IMR-90 (cell line): Measurements from ENCODE around the gene NPBWR2. TPM values are rescaled to one million over a fixed set of nuclear protein-coding genes. Genes with fewer than 3 reads are reported as not detected.
A peak's percentile ranks its signal among the peaks of the same experiment; 100 is the strongest.

ENCODE experiments used
- ATAC-seq: fragments of 200-7000 bp; cut with Tn5 transposase; 2 replicates; pipeline ENCODE4 v1.9.1; 2020; ENCODE audit warnings: low read depth, mild to moderate bottlenecking, moderate library complexity
- BruUV-seq: library from RNA; stranded (reverse); fragments of 400-500 nt; replicated peaks from 2 replicates; lab custom pipeline; 2021; lab: Mats Ljungman, UMichigan
- CTCF ChIA-PET: fragments of 300-600 bp; formaldehyde crosslinking; extraction: SDS; loops from one replicate; lab custom pipeline; 2021; ENCODE audit warnings: antibody characterized with exemption; lab: Yijun Ruan, JAX
- POLR2A ChIA-PET: fragments of 300-600 bp; sonication (Branson Sonifier 250); formaldehyde crosslinking; loops from one replicate; lab custom pipeline; 2022; ENCODE audit warnings: antibody characterized with exemption; ENCODE audit not compliant: unreplicated experiment; lab: Charles Lee
- DNase-seq: peaks from one replicate; pipeline ENCODE4 v3.0.0; 2013
- H2AFZ ChIP-seq: replicated peaks from 2 replicates; pipeline ENCODE3; 2013; ENCODE audit warnings: low read length, mild to moderate bottlenecking; ENCODE audit not compliant: poor library complexity
- H2AK5ac ChIP-seq: 2 replicates; pipeline ENCODE4 v1.6.1; 2013; ENCODE audit warnings: low read depth, low read length, inconsistent platforms
- H2AK9ac ChIP-seq: replicated peaks from 2 replicates; pipeline ENCODE3; 2013; ENCODE audit warnings: mild to moderate bottlenecking, low read depth, low read length, moderate library complexity; ENCODE audit not compliant: poor library complexity
- H2BK120ac ChIP-seq: 2 replicates; pipeline ENCODE4 v1.6.1; 2013; ENCODE audit warnings: low read depth, low read length, inconsistent platforms
- H2BK15ac ChIP-seq: 3 replicates; pipeline ENCODE4 v1.6.1; 2013; ENCODE audit warnings: low read depth, low read length, inconsistent platforms
- H2BK20ac ChIP-seq: 2 replicates; pipeline ENCODE4 v1.6.1; 2013; ENCODE audit warnings: low read depth, mild to moderate bottlenecking, inconsistent platforms, low read length, moderate library complexity
- H2BK5ac ChIP-seq: 2 replicates; pipeline ENCODE4 v1.6.1; 2013; ENCODE audit warnings: mild to moderate bottlenecking, low read depth, low read length, inconsistent platforms; ENCODE audit not compliant: poor library complexity, severe bottlenecking
- H3K14ac ChIP-seq: replicated peaks from 2 replicates; pipeline ENCODE4 v1.6.1; 2013; ENCODE audit warnings: low read depth, low read length, inconsistent platforms
- H3K18ac ChIP-seq: 2 replicates; pipeline ENCODE4 v1.6.1; 2013; ENCODE audit warnings: low read depth, low read length, control low read depth
- H3K23ac ChIP-seq: 2 replicates; pipeline ENCODE4 v1.6.1; 2013; ENCODE audit warnings: low read depth, low read length, inconsistent platforms
- H3K27ac ChIP-seq: 2 replicates; pipeline ENCODE4 v1.5.1; 2013; ENCODE audit warnings: mild to moderate bottlenecking, control low read depth, low read length; ENCODE audit not compliant: insufficient read depth
- H3K27me3 ChIP-seq: 2 replicates; pipeline ENCODE4 v1.6.1; 2013; ENCODE audit warnings: low read length; ENCODE audit not compliant: control insufficient read depth, insufficient read depth
- H3K36me3 ChIP-seq: 2 replicates; pipeline ENCODE4 v1.6.1; 2013; ENCODE audit warnings: low read length, mixed read lengths; ENCODE audit not compliant: control insufficient read depth, insufficient read depth
- H3K4ac ChIP-seq: 2 replicates; pipeline ENCODE4 v1.6.1; 2013; ENCODE audit warnings: low read depth, low read length, inconsistent platforms
- H3K4me1 ChIP-seq: 2 replicates; pipeline ENCODE4 v1.6.1; 2013; ENCODE audit warnings: low read length, mixed read lengths; ENCODE audit not compliant: control insufficient read depth, insufficient read depth
- H3K4me2 ChIP-seq: 2 replicates; pipeline ENCODE4 v1.6.1; 2013; ENCODE audit warnings: low read depth, mild to moderate bottlenecking, control low read depth, low read length, moderate library complexity
- H3K4me3 ChIP-seq: 2 replicates; pipeline ENCODE4 v1.5.1; 2013; ENCODE audit warnings: low read depth, mild to moderate bottlenecking, control low read depth, low read length, moderate library complexity; ENCODE audit not compliant: insufficient read depth
- H3K56ac ChIP-seq: 2 replicates; pipeline ENCODE4 v1.6.1; 2013; ENCODE audit warnings: low read length, inconsistent platforms; ENCODE audit not compliant: insufficient read depth; ENCODE audit errors: extremely low read depth
- H3K79me1 ChIP-seq, 2 experiments: 2 replicates each; pipeline ENCODE4 v1.6.1; 2013; ENCODE audit warnings: low read length in 2 of 2, inconsistent platforms in 1 of 2, low read depth in 1 of 2
- H3K9ac ChIP-seq: 2 replicates; pipeline ENCODE4 v1.6.1; 2013; ENCODE audit warnings: low read depth, low read length, control low read depth
- H3K9me1 ChIP-seq: 2 replicates; pipeline ENCODE4 v1.6.1; 2013; ENCODE audit warnings: low read length, inconsistent platforms; ENCODE audit not compliant: insufficient read depth
- H3K9me3 ChIP-seq: 2 replicates; pipeline ENCODE4 v1.6.1; 2013; ENCODE audit warnings: low read length; ENCODE audit not compliant: control insufficient read depth, insufficient read depth
- H4K20me1 ChIP-seq: 2 replicates; pipeline ENCODE4 v1.6.1; 2013; ENCODE audit warnings: low read length, inconsistent platforms; ENCODE audit not compliant: insufficient read depth
- H4K5ac ChIP-seq: 2 replicates; pipeline ENCODE4 v1.6.1; 2013; ENCODE audit warnings: mild to moderate bottlenecking, low read depth, low read length, control low read depth
- H4K8ac ChIP-seq, 2 experiments: 2 replicates each; pipeline ENCODE4 v1.6.1; 2013; ENCODE audit warnings: low read depth in 2 of 2, low read length in 2 of 2, control low read depth in 1 of 2, inconsistent platforms in 1 of 2
- H4K91ac ChIP-seq: 2 replicates; pipeline ENCODE4 v1.6.1; 2013; ENCODE audit warnings: low read depth, low read length, inconsistent platforms; ENCODE audit not compliant: insufficient read depth
- BHLHE40 ChIP-seq: fragments of 150-350 bp; IDR thresholded peaks from 2 replicates; pipeline ENCODE4 v1.6.1; 2016; ENCODE audit warnings: mild to moderate bottlenecking, low read depth, low read length
- CEBPB ChIP-seq: IDR thresholded peaks from 2 replicates; pipeline ENCODE4 v1.6.1; 2012; ENCODE audit warnings: low read depth, low read length, improper control_type of control experiment
- FOS ChIP-seq: fragments of 150-350 bp; IDR thresholded peaks from 2 replicates; pipeline ENCODE4 v1.6.1; 2016; ENCODE audit warnings: low read depth, low read length
- MAFK ChIP-seq: IDR thresholded peaks from 2 replicates; pipeline ENCODE4 v1.6.1; 2012; ENCODE audit warnings: low read depth, low read length, improper control_type of control experiment
- MAZ ChIP-seq: IDR thresholded peaks from 2 replicates; pipeline ENCODE4 v1.6.1; 2012; ENCODE audit warnings: low read depth, mild to moderate bottlenecking, low read length, improper control_type of control experiment, moderate library complexity, borderline replicate concordance
- NFE2L2 ChIP-seq: fragments of 150-350 bp; IDR thresholded peaks from 2 replicates; pipeline ENCODE4 v1.6.1; 2016; ENCODE audit warnings: low read depth, mild to moderate bottlenecking, low read length
- RCOR1 ChIP-seq: IDR thresholded peaks from 2 replicates; pipeline ENCODE4 v1.6.1; 2012; ENCODE audit warnings: mild to moderate bottlenecking, low read length, improper control_type of control experiment; ENCODE audit not compliant: insufficient replicate concordance
- RFX5 ChIP-seq: IDR thresholded peaks from 2 replicates; pipeline ENCODE4 v1.8.0; 2012; ENCODE audit warnings: low read depth, mild to moderate bottlenecking, low read length, moderate library complexity
- WGBS, 2 experiments: methylation state at CpG; one replicate each; pipeline versions ENCODE4 v1.1.5 to v1.1.7; 2013; ENCODE audit warnings: missing lambda C conversion rate in 2 of 2; ENCODE audit not compliant: insufficient read length in 1 of 2; ENCODE audit errors: extremely low coverage in 2 of 2; 5-methylcytosine and 5-hydroxymethylcytosine counted together
- dilution Hi-C: fragments of 300-500 bp; cut with HindIII; formaldehyde crosslinking; loops from one replicate; pipeline ENCODE4 v1.14.3; 2018; ENCODE audit warnings: low sequenced_read_pairs; ENCODE audit not compliant: unreplicated experiment
- in situ Hi-C: fragments of 300-500 bp; cut with MboI; formaldehyde crosslinking; loops from 3 replicates; pipeline ENCODE4 v1.14.3; 2019; ENCODE audit warnings: low sequenced_read_pairs, inconsistent platforms, mixed read lengths
- intact Hi-C: fragments of 100-400 bp; cut with micrococcal nuclease; formaldehyde crosslinking; loops from 2 replicates; pipeline ENCODE4 v1.10.0; 2022
- polyA plus RNA-seq, 3 experiments: library from polyadenylated mRNA; depleted of rRNA; stranded (reverse); fragments of >200 nt; gene quantifications; 2 replicates each; pipeline ENCODE4 v1.2.3, GENCODE V29; 2012; ENCODE audit warnings: low replicate concordance in 1 of 3
- total RNA-seq: library from RNA; depleted of rRNA; stranded (reverse); fragments of >200 nt; gene quantifications from 2 replicates; pipeline ENCODE4 v1.2.3, GENCODE V29; 2012

Gene NPBWR2
- total and polyA plus RNA-seq, 2 of the 4 experiments (the other 2 are of a cell fraction), result not detected

DNA sequence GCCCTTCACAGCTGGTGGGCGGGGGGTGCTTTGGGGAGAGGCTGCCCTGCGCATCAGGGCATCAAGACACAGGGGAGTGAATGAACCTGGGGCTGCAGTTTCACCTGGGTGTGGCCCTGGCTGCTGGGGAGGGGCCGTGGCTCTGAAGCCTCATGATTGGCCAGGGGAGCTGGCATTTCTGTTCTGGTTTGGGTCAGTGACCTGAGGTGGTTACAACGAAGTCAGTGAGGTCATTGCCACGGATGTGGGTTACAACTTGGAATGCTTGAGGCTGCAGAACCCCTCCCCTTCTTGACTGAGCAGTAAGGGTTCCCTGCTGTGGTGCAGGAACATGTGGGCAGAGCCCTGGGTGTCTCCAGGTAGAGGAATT lies 41.4 kb downstream of the NPBWR2 start:
- peaks cover 27% of the 10 kb centered on the region for H3K4me1 ChIP-seq
- no peak overlapping the region for H3K9ac ChIP-seq
- H3K9me1 ChIP-seq, result peaks cover 19% of the 10 kb centered on the region
- WGBS, 2 experiments, result 90% methylated on average over 2 of the region's 5 CpGs; no CpG with 5 or more reads in 1 of the 2 experiments
- H3K18ac ChIP-seq, result no peak overlapping the region
- H4K8ac ChIP-seq, result peak overlapping the region in 1 of 2 experiments; percentile 37; a peak in 1 of 4 replicates
- no peak overlapping the region for H3K23ac ChIP-seq
- H4K5ac ChIP-seq, result no peak overlapping the region
- ATAC-seq, result no peak
- TF ChIP-seq MAZ, result peak; percentile 26; the same call in 1 of the 2 replicates
- TF ChIP-seq RCOR1, result no peak
- TF ChIP-seq RFX5, result no peak
- no peak for TF ChIP-seq BHLHE40
- TF ChIP-seq MAFK, result no peak
- no peak for TF ChIP-seq CEBPB
- no peak for TF ChIP-seq NFE2L2
- no peak for TF ChIP-seq FOS
- 0 out of 3 replicates have a peak overlapping the region, but pooled peaks have one; percentile 40 for H2BK15ac ChIP-seq
- no peak overlapping the region for H3K4me3 ChIP-seq
- H2AFZ ChIP-seq, result peak overlapping the region; percentile 65
- H2BK5ac ChIP-seq, result no peak overlapping the region
- BruUV-seq, result no TSS peak
- peak overlapping the region; percentile 26; the same call in 1 of the 2 replicates for H2BK20ac ChIP-seq
- H3K9me3 ChIP-seq, result no peaks in the 10 kb centered on the region
- in situ Hi-C loops, result no loop called here
- dilution Hi-C loops, result no loop called here
- peak overlapping the region; percentile 81 for H2AK9ac ChIP-seq
- peaks cover 15% of the 10 kb centered on the region for H4K20me1 ChIP-seq
- peak overlapping the region; percentile 37; the same call in 1 of the 2 replicates for H3K14ac ChIP-seq
- peaks cover 10 to 38% of the 10 kb centered on the region in 2 experiments; a peak in 3 of 4 replicates for H3K79me1 ChIP-seq
- CTCF ChIA-PET, result no interaction called here
- H2BK120ac ChIP-seq, result peak overlapping the region; percentile 52
- no peak overlapping the region for H4K91ac ChIP-seq
- DNase-seq, result peak; percentile 78
- H3K4me2 ChIP-seq, result no peak overlapping the region; the same call in 1 of the 2 replicates
- no peak overlapping the region for H3K56ac ChIP-seq
- intact Hi-C loops, result no loop called here
- H3K27me3 ChIP-seq, result no peaks in the 10 kb centered on the region
- no peak overlapping the region; the same call in 1 of the 2 replicates for H3K27ac ChIP-seq
- H3K4ac ChIP-seq, result peak overlapping the region; percentile 23; the same call in 1 of the 2 replicates
- H3K36me3 ChIP-seq, result peaks cover 4% of the 10 kb centered on the region; the same call in 1 of the 2 replicates
- H2AK5ac ChIP-seq, result peak overlapping the region; percentile 78
- POLR2A ChIA-PET, result no interaction called here
